ENCODE data around the gene WT1.

DNA sequence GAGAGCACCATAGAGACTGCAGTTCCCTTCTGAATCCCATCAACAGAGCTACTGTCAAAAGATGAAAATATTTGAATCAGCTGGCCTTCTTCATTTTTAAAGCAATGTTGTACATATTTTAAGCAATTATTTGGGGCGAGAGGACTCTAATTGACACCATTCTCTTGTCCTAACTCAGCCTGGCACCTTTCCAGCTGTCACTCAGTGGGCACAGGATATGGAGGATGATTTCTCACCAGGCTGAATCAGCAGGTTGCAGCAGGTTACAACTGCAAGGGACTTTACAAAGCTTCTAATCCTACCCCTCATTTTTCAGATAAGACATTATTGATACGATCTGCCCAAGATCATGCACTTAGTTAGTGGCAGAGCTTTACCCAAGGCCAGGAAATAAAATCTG lies 11.9 kb upstream of the WT1 start:
- no peak for TF ChIP-seq MAX (IDR thresholded peaks at IDR 0.05)
- TF ChIP-seq SP1 (IDR thresholded peaks at IDR 0.05), result no peak
- TF ChIP-seq TAF1 (conservative IDR thresholded peaks at IDR 0.05), result no peak
- no peak for TF ChIP-seq RAD21 (IDR thresholded peaks at IDR 0.05)
- TF ChIP-seq, protein P1, sequence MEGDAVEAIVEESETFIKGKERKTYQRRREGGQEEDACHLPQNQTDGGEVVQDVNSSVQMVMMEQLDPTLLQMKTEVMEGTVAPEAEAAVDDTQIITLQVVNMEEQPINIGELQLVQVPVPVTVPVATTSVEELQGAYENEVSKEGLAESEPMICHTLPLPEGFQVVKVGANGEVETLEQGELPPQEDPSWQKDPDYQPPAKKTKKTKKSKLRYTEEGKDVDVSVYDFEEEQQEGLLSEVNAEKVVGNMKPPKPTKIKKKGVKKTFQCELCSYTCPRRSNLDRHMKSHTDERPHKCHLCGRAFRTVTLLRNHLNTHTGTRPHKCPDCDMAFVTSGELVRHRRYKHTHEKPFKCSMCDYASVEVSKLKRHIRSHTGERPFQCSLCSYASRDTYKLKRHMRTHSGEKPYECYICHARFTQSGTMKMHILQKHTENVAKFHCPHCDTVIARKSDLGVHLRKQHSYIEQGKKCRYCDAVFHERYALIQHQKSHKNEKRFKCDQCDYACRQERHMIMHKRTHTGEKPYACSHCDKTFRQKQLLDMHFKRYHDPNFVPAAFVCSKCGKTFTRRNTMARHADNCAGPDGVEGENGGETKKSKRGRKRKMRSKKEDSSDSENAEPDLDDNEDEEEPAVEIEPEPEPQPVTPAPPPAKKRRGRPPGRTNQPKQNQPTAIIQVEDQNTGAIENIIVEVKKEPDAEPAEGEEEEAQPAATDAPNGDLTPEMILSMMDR (IDR thresholded peaks at IDR 0.05; ENCODE audit: low read depth, low read length, missing input control), result no peak
- TF ChIP-seq REST (IDR thresholded peaks at IDR 0.05), result no peak
- TF ChIP-seq JUND (IDR thresholded peaks at IDR 0.05), result no peak
- TF ChIP-seq YY1 (IDR thresholded peaks at IDR 0.05), result no peak
- TF ChIP-seq EGR1 (IDR thresholded peaks at IDR 0.05; ENCODE audit: low read depth in 2 of 2), result no peak
- TF ChIP-seq HNF4A (conservative IDR thresholded peaks at IDR 0.05), result no peak
- no peak for TF ChIP-seq GABPA (IDR thresholded peaks at IDR 0.05 in 1 of 2, conservative IDR thresholded peaks at IDR 0.05 in 1 of 2)
- no peak for TF ChIP-seq NR2F2 (IDR thresholded peaks at IDR 0.05)
- no peak for TF ChIP-seq RXRA (IDR thresholded peaks at IDR 0.05)
- no peak for TF ChIP-seq ZBTB33 (IDR thresholded peaks at IDR 0.05)

Measured in liver (tissue), 3 donors.